GM12875 (cell line): ENCODE results near the gene CEACAM16.

Experiments
- H3K4me3 ChIP-seq: one replicate; pipeline ENCODE4 v1.5.1; 2011; ENCODE audit warnings: low read depth, low read length, control low read depth
- CTCF ChIP-seq: IDR thresholded peaks from 2 replicates; pipeline ENCODE4 v1.5.1; 2011; ENCODE audit warnings: low read depth, mild to moderate bottlenecking, control low read depth, inconsistent platforms, low read length, moderate library complexity, borderline replicate concordance; ENCODE audit not compliant: insufficient read depth

The CEACAM16 gene

GRCh38 chr19:44686896-44687295 is 12.1 kb upstream of the CEACAM16 start:
- no peak for TF ChIP-seq CTCF
- no peak overlapping the region for H3K4me3 ChIP-seq

GRCh38 chr19:44687888-44688287 is 11.1 kb upstream of the CEACAM16 start:
- no peak for TF ChIP-seq CTCF
- H3K4me3 ChIP-seq, result no peak overlapping the region

GRCh38 chr19:44689290-44690130 is 9.4 kb upstream of the CEACAM16 start:
- peak; percentile 95 for TF ChIP-seq CTCF
- H3K4me3 ChIP-seq, result no peak overlapping the region

GRCh38 chr19:44690131-44690440 is 8.9 kb upstream of the CEACAM16 start:
- no peak for TF ChIP-seq CTCF
- H3K4me3 ChIP-seq, result no peak overlapping the region

- no peak for TF ChIP-seq CTCF
- no peak overlapping the region for H3K4me3 ChIP-seq
These were observed 6.6 kb upstream of the CEACAM16 start for GRCh38 chr19:44692379-44692721.

GRCh38 chr19:44694184-44694579 is 4.8 kb upstream of the CEACAM16 start:
- H3K4me3 ChIP-seq, result no peak overlapping the region
- peak; percentile 48 for TF ChIP-seq CTCF

GRCh38 chr19:44696939-44697669 is 1.8 kb upstream of the CEACAM16 start:
- no peak for TF ChIP-seq CTCF
- no peak overlapping the region for H3K4me3 ChIP-seq
